ENCODE measurements around the gene CAB39L. TPM values are rescaled to one million over a fixed set of nuclear protein-coding genes. Genes with fewer than 3 reads are reported as not detected.

Gene CAB39L
- total RNA-seq, 1 experiment from 2014 or later = 6.6 TPM

DNA sequence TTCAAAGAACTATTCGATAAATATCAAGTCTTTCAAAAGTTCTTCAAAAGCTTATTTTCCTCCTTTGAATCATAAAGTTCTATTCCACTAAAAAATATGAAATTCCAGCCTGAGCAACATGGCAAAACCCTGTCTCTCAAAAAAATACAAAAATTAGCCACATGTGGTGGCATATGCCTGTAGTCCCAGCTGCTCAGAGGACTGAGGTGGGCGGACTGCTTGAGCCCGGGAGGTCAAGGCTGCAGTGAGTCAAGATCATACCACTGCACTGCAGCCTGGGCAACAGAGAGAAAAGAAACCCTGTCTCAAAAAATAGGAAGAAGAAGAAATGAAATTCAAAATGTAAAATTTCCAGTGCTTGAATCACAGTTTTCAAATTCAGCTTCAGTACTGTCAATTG lies 24.6 kb downstream of the CAB39L start:
- intact Hi-C loops (cut with micrococcal nuclease; ENCODE audit: unreplicated experiment) = no loop called here
- H3K4me3 ChIP-seq (ENCODE audit: low read depth in 2 of 2, low read length in 2 of 2) = no peak overlapping the region
- CTCF ChIA-PET = no interaction called here

GRCh38 chr13:49418206-49418605 lies 25.7 kb downstream of the CAB39L start:
- in situ Hi-C loops (cut with HindIII; ENCODE audit: low pct_unique_long_range_greater_than_20kb, low sequenced_read_pairs) (no loop called here), intact Hi-C loops (cut with micrococcal nuclease; ENCODE audit: unreplicated experiment) (no loop called here)
- no peak for ATAC-seq
- ChIA-PET CTCF (interaction anchor here (0.6 kb wide), 1 partner anchor 430 kb away, joined by 3 read pairs; no protein-coding TSS in a partner anchor), POLR2A (no interaction called here)
- DNase-seq (ENCODE audit: low read depth, low spot score) = no peak
- TF ChIP-seq TCF7L2 (IDR thresholded peaks at IDR 0.05; ENCODE audit: low read depth, low read length) (no peak), REST (IDR thresholded peaks at IDR 0.05; ENCODE audit: insufficient read depth in 1 of 2, low read depth in 2 of 2, low read length in 1 of 2) (no peak), POLR2AphosphoS5 (IDR thresholded peaks at IDR 0.05; ENCODE audit: low read depth, low read length) (no peak), SIN3A (IDR thresholded peaks at IDR 0.05; ENCODE audit: borderline replicate concordance, insufficient read depth, low read depth, low read length) (no peak)
- TF ChIP-seq, protein P1, sequence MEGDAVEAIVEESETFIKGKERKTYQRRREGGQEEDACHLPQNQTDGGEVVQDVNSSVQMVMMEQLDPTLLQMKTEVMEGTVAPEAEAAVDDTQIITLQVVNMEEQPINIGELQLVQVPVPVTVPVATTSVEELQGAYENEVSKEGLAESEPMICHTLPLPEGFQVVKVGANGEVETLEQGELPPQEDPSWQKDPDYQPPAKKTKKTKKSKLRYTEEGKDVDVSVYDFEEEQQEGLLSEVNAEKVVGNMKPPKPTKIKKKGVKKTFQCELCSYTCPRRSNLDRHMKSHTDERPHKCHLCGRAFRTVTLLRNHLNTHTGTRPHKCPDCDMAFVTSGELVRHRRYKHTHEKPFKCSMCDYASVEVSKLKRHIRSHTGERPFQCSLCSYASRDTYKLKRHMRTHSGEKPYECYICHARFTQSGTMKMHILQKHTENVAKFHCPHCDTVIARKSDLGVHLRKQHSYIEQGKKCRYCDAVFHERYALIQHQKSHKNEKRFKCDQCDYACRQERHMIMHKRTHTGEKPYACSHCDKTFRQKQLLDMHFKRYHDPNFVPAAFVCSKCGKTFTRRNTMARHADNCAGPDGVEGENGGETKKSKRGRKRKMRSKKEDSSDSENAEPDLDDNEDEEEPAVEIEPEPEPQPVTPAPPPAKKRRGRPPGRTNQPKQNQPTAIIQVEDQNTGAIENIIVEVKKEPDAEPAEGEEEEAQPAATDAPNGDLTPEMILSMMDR (IDR thresholded peaks at IDR 0.05) = no peak
- Histone ChIP-seq H3K9me3 (ENCODE audit: control insufficient read depth, insufficient read depth, low read depth, low read length) (no peaks in the 10 kb centered on the region), H3K4me1 (ENCODE audit: control insufficient read depth, insufficient read depth, low read length) (no peaks in the 10 kb centered on the region), H3K36me3 (ENCODE audit: control insufficient read depth, insufficient read depth, low read length) (no peaks in the 10 kb centered on the region), H3K27me3 (ENCODE audit: control insufficient read depth, insufficient read depth, low read length) (no peaks in the 10 kb centered on the region), H3K27ac (ENCODE audit: low read length) (no peak overlapping the region), H3K4me3 (ENCODE audit: low read depth in 2 of 2, low read length in 2 of 2) (no peak overlapping the region)
- no TSS peak for BruUV-seq (replicated peaks)

More for the DNA sequence above, 24.6 kb downstream of the CAB39L start:
- TF ChIP-seq TCF7L2 (IDR thresholded peaks at IDR 0.05; ENCODE audit: low read depth, low read length) (no peak), POLR2AphosphoS5 (IDR thresholded peaks at IDR 0.05; ENCODE audit: low read depth, low read length) (no peak), REST (IDR thresholded peaks at IDR 0.05; ENCODE audit: insufficient read depth in 1 of 2, low read depth in 2 of 2, low read length in 1 of 2) (no peak), SIN3A (IDR thresholded peaks at IDR 0.05; ENCODE audit: borderline replicate concordance, insufficient read depth, low read depth, low read length) (no peak)
- TF ChIP-seq, protein P1 (IDR thresholded peaks at IDR 0.05) = no peak
- no peak for ATAC-seq
- in situ Hi-C loops (cut with HindIII; ENCODE audit: low pct_unique_long_range_greater_than_20kb, low sequenced_read_pairs) = no loop called here
- Histone ChIP-seq H3K27ac (ENCODE audit: low read length) (no peak overlapping the region), H3K36me3 (ENCODE audit: control insufficient read depth, insufficient read depth, low read length) (no peaks in the 10 kb centered on the region), H3K27me3 (ENCODE audit: control insufficient read depth, insufficient read depth, low read length) (no peaks in the 10 kb centered on the region), H3K4me1 (ENCODE audit: control insufficient read depth, insufficient read depth, low read length) (no peaks in the 10 kb centered on the region), H3K9me3 (ENCODE audit: control insufficient read depth, insufficient read depth, low read depth, low read length) (no peaks in the 10 kb centered on the region)
- POLR2A ChIA-PET = no interaction called here
- no peak for DNase-seq (ENCODE audit: low read depth, low spot score)
- TSS peak; percentile 30 for BruUV-seq (replicated peaks)

Data from Panc1 (cell line).